Nephron progenitor cell (in vitro differentiated cells): ENCODE results near the gene MSANTD3.

ENCODE experiments used
- DNase-seq: peaks from one replicate; pipeline ENCODE4 v3.0.0; 2021
- H3K27ac Mint-ChIP-seq: 2 replicates; pipeline ENCODE4 v1.8.0; 2021; ENCODE audit warnings: mild to moderate bottlenecking, moderate library complexity, mixed read lengths
- H3K27me3 Mint-ChIP-seq: 2 replicates; pipeline ENCODE4 v1.8.0; 2021; ENCODE audit warnings: mild to moderate bottlenecking, low read depth, mixed read lengths; ENCODE audit not compliant: poor library complexity
- H3K36me3 Mint-ChIP-seq: 2 replicates; pipeline ENCODE4 v1.8.0; 2021; ENCODE audit warnings: low read depth, mixed read lengths
- H3K4me1 Mint-ChIP-seq: 2 replicates; pipeline ENCODE4 v1.8.0; 2021; ENCODE audit warnings: mixed read lengths
- H3K4me3 Mint-ChIP-seq: 2 replicates; pipeline ENCODE4 v1.8.0; 2021; ENCODE audit warnings: mild to moderate bottlenecking, moderate library complexity, mixed read lengths
- H3K9me3 Mint-ChIP-seq: 2 replicates; pipeline ENCODE4 v1.8.0; 2021; ENCODE audit warnings: mild to moderate bottlenecking, moderate library complexity, mixed read lengths
- CTCF ChIP-seq: fragments of 200-600 bp; sonication (generic); IDR thresholded peaks from 2 replicates; pipeline ENCODE4 v1.5.0; 2021; ENCODE audit warnings: antibody characterized with exemption

MSANTD3 gene

GRCh38 chr9:100498592-100498991, 71.6 kb downstream of the MSANTD3 start:
- peaks cover 22% of the 10 kb centered on the region for H3K4me1 Mint-ChIP-seq
- no peak overlapping the region for H3K4me3 Mint-ChIP-seq
- peaks cover 45% of the 10 kb centered on the region for H3K36me3 Mint-ChIP-seq
- H3K9me3 Mint-ChIP-seq = no peaks in the 10 kb centered on the region
- no peak for DNase-seq
- no peak for TF ChIP-seq CTCF
- no peaks in the 10 kb centered on the region for H3K27me3 Mint-ChIP-seq
- no peak overlapping the region for H3K27ac Mint-ChIP-seq

- Mint-ChIP-seq H3K4me3 (no peak overlapping the region), H3K9me3 (no peaks in the 10 kb centered on the region), H3K36me3 (peaks cover 53% of the 10 kb centered on the region), H3K27ac (no peak overlapping the region), H3K27me3 (no peaks in the 10 kb centered on the region), H3K4me1 (peaks cover 19% of the 10 kb centered on the region)
- DNase-seq = no peak
- no peak for TF ChIP-seq CTCF
Measured at GRCh38 chr9:100499460-100499859, 72.5 kb downstream of the MSANTD3 start.

GRCh38 chr9:100499866-100500265, 72.9 kb downstream of the MSANTD3 start:
- Mint-ChIP-seq H3K9me3 (no peaks in the 10 kb centered on the region), H3K27me3 (no peaks in the 10 kb centered on the region), H3K27ac (no peak overlapping the region), H3K4me3 (no peak overlapping the region), H3K36me3 (peaks cover 57% of the 10 kb centered on the region), H3K4me1 (peaks cover 17% of the 10 kb centered on the region)
- DNase-seq = no peak
- no peak for TF ChIP-seq CTCF
